NCI-H345 (cell line): Measurements from ENCODE around the gene SGMS1.
"Not testable (repeated sequence)": the region's sequence is repeated elsewhere in the genome, so short reads cannot be mapped to it uniquely, and the experiment has no call there.

Experiments used
- DNase-seq: peaks from one replicate; lab custom pipeline; 2025; lab: John Stamatoyannopoulos, UW

The SGMS1 gene

GRCh38 chr10:50623663-50624412 lies at the start of gene SGMS1:
TSS of gene SGMS1 (minus strand) at chr10:50623956. CDS start at chr10:50344114, 279,842 bp downstream.
- DNase-seq, result peak; percentile 83

GRCh38 chr10:50672152-50672551 lies 48.4 kb upstream of the SGMS1 start:
- DNase-seq, result not testable (repeated sequence)

GRCh38 chr10:50671645-50672044 lies 47.9 kb upstream of the SGMS1 start:
- DNase-seq, result not testable (repeated sequence)

- DNase-seq, result not testable (repeated sequence)
These were observed 46.2 kb upstream of the SGMS1 start for GRCh38 chr10:50669957-50670356.

GRCh38 chr10:50667353-50667752 lies 43.6 kb upstream of the SGMS1 start:
- DNase-seq, result not testable (repeated sequence)

- DNase-seq, result not testable (repeated sequence)
These were observed 38.7 kb upstream of the SGMS1 start for GRCh38 chr10:50662420-50662819.

- DNase-seq, result not testable (repeated sequence)
These were observed 37.8 kb upstream of the SGMS1 start for GRCh38 chr10:50661563-50661962.

- DNase-seq, result not testable (repeated sequence)
These were observed 36.3 kb upstream of the SGMS1 start for GRCh38 chr10:50659865-50660730.

- DNase-seq, result not testable (repeated sequence)
These were observed 35.5 kb upstream of the SGMS1 start for GRCh38 chr10:50659016-50659864.

GRCh38 chr10:50658165-50658564 lies 34.4 kb upstream of the SGMS1 start:
- no peak for DNase-seq

- DNase-seq, result no peak
These were observed 30.0 kb upstream of the SGMS1 start for GRCh38 chr10:50653758-50654157.

GRCh38 chr10:50653142-50653541 lies 29.4 kb upstream of the SGMS1 start:
- no peak for DNase-seq

- DNase-seq, result no peak
These were observed 28.1 kb upstream of the SGMS1 start for GRCh38 chr10:50651808-50652207.

- no peak for DNase-seq
These were observed 26.7 kb upstream of the SGMS1 start for GRCh38 chr10:50650481-50650880.

- no peak for DNase-seq
These were observed 25.1 kb upstream of the SGMS1 start for GRCh38 chr10:50648935-50649227.

GRCh38 chr10:50648089-50648934 lies 24.6 kb upstream of the SGMS1 start:
- no peak for DNase-seq

- not testable (repeated sequence) for DNase-seq
These were observed 23.6 kb upstream of the SGMS1 start for GRCh38 chr10:50647350-50647749.

- DNase-seq, result no peak
These were observed 21.5 kb upstream of the SGMS1 start for GRCh38 chr10:50645236-50645635.

- no peak for DNase-seq
These were observed 17.9 kb upstream of the SGMS1 start for GRCh38 chr10:50641626-50642025.

GRCh38 chr10:50640238-50640637 lies 16.5 kb upstream of the SGMS1 start:
- DNase-seq, result no peak
